ENCODE results near the gene MPHOSPH6. TPM values are rescaled to one million over a fixed set of nuclear protein-coding genes. Genes with fewer than 3 reads are reported as not detected.

MPHOSPH6 gene
- total and polyA plus RNA-seq, 2 of the 13 experiments (the other 11 are each of a cell fraction or from before 2014, with no cell fraction given) = 28.4 to 76.4 TPM

GRCh38 chr16:82169861-82170845 is at the start of gene MPHOSPH6 (continued):
- TF ChIP-seq DMTF1 (CRISPR knock-in tag; IDR thresholded peaks at IDR 0.05) = no peak
- TF ChIP-seq CENPT (CRISPR knock-in tag; IDR thresholded peaks at IDR 0.05; ENCODE audit: low read depth) = peak; percentile 79; the same call in 1 of the 2 replicates
- peak; percentile 92; the same call in 1 of the 2 replicates for TF ChIP-seq FOXC1 (CRISPR knock-in tag; IDR thresholded peaks at IDR 0.05; ENCODE audit: borderline replicate concordance)
- TF ChIP-seq THYN1 (CRISPR knock-in tag; IDR thresholded peaks at IDR 0.05; ENCODE audit: borderline replicate concordance, low read depth) = 0 out of 2 replicates have a peak, but pooled peaks have one; percentile 77
- TF ChIP-seq, protein P1, sequence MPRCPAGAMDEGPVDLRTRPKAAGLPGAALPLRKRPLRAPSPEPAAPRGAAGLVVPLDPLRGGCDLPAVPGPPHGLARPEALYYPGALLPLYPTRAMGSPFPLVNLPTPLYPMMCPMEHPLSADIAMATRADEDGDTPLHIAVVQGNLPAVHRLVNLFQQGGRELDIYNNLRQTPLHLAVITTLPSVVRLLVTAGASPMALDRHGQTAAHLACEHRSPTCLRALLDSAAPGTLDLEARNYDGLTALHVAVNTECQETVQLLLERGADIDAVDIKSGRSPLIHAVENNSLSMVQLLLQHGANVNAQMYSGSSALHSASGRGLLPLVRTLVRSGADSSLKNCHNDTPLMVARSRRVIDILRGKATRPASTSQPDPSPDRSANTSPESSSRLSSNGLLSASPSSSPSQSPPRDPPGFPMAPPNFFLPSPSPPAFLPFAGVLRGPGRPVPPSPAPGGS (CRISPR knock-in tag; IDR thresholded peaks at IDR 0.05) = peak; percentile 96
- TF ChIP-seq CREB1 (IDR thresholded peaks at IDR 0.05) = no peak; the same call in 1 of the 2 replicates
- no peak for TF ChIP-seq CREB1 (CRISPR knock-in tag; IDR thresholded peaks at IDR 0.05)
- peak; percentile 89 for TF ChIP-seq YEATS4 (CRISPR knock-in tag; IDR thresholded peaks at IDR 0.05; ENCODE audit: borderline replicate concordance)
- no peak for TF ChIP-seq NFE2L2 (IDR thresholded peaks at IDR 0.05; ENCODE audit: low read length)
- TF ChIP-seq ZNF747 (CRISPR knock-in tag; IDR thresholded peaks at IDR 0.05; ENCODE audit: borderline replicate concordance) = peak; percentile 94
- peak; percentile 86 for TF ChIP-seq MAF1 (CRISPR knock-in tag; IDR thresholded peaks at IDR 0.05; ENCODE audit: borderline replicate concordance)
- peak; percentile 92; the same call in 1 of the 2 replicates for TF ChIP-seq ATF7-NPFF (CRISPR knock-in tag; IDR thresholded peaks at IDR 0.05; ENCODE audit: low read depth)
- TF ChIP-seq GATAD2A (CRISPR knock-in tag; IDR thresholded peaks at IDR 0.05) = peak; percentile 38
- TF ChIP-seq EP300 (IDR thresholded peaks at IDR 0.05; ENCODE audit: low read depth in 2 of 2, low read length in 2 of 2) = peak in 1 of 2 experiments; percentile 29; a peak in 1 of 4 replicates
- TF ChIP-seq EP300 (CRISPR knock-in tag; IDR thresholded peaks at IDR 0.05; ENCODE audit: borderline replicate concordance) = 0 out of 2 replicates have a peak, but pooled peaks have one; percentile 3
- TF ChIP-seq MTF2 (CRISPR knock-in tag; IDR thresholded peaks at IDR 0.05; ENCODE audit: borderline replicate concordance) = peak; percentile 77
- peak; percentile 92 for TF ChIP-seq ZFP82 (CRISPR knock-in tag; IDR thresholded peaks at IDR 0.05; ENCODE audit: borderline replicate concordance)
- no peak; the same call in 1 of the 2 replicates for TF ChIP-seq TEAD2 (CRISPR knock-in tag; IDR thresholded peaks at IDR 0.05)
- no peak for TF ChIP-seq ELF4 (CRISPR knock-in tag; IDR thresholded peaks at IDR 0.05; ENCODE audit: borderline replicate concordance)
- no peak for TF ChIP-seq RBAK (CRISPR knock-in tag; IDR thresholded peaks at IDR 0.05)
- TF ChIP-seq ARNT (IDR thresholded peaks at IDR 0.05) = no peak
- TF ChIP-seq RFXAP (CRISPR knock-in tag; IDR thresholded peaks at IDR 0.05; ENCODE audit: borderline replicate concordance) = peak; percentile 86; the same call in 1 of the 2 replicates
- TF ChIP-seq ZNF546 (CRISPR knock-in tag; conservative IDR thresholded peaks at IDR 0.05) = peak; percentile 94; the same call in 1 of the 2 replicates
- peak; percentile 97 for TF ChIP-seq ZSCAN5A (CRISPR knock-in tag; IDR thresholded peaks at IDR 0.05; ENCODE audit: borderline replicate concordance)

Measured in HepG2 (cell line).